ENCODE measurements around the gene CSNK1D. TPM values are rescaled to one million over a fixed set of nuclear protein-coding genes. Genes with fewer than 3 reads are reported as not detected.

CSNK1D gene
- total RNA-seq, 4 donors from 2014 or later: 148 to 232 (median 215) TPM

- Histone ChIP-seq H3K9me3 (no peaks in the 10 kb centered on the region), H3K27me3 (no peaks in the 10 kb centered on the region), H3K27ac (peak overlapping the region; percentile 95 to 99 (median 96)), H3K4me1 (peaks cover 0 to 40% (median 24%) of the 10 kb centered on the region in 4 donors), H3K4me3 (peak overlapping the region; percentile 73 to 89 (median 76)), H3K36me3 (no peaks in the 10 kb centered on the region)
- DNase-seq: peak in 1 of 3 donors; percentile 44
- TF ChIP-seq POLR2A (IDR thresholded peaks at IDR 0.05) (no peak), CTCF (IDR thresholded peaks at IDR 0.05) (no peak)
Measured at GRCh38 chr17:82227629-82228277, 45.7 kb downstream of the CSNK1D start.

- peaks cover 0 to 33% (median 22%) of the 10 kb centered on the region in 4 donors for H3K4me1 ChIP-seq
- H3K27me3 ChIP-seq: no peaks in the 10 kb centered on the region
- peak in 1 of 3 donors; percentile 47 for DNase-seq
- H3K4me3 ChIP-seq: no peak overlapping the region
- no peaks in the 10 kb centered on the region for H3K36me3 ChIP-seq
- TF ChIP-seq POLR2A (IDR thresholded peaks at IDR 0.05): no peak
- TF ChIP-seq CTCF (IDR thresholded peaks at IDR 0.05): no peak
- peak overlapping the region in 1 of 4 donors; percentile 10 for H3K27ac ChIP-seq
- H3K9me3 ChIP-seq: no peaks in the 10 kb centered on the region
Measured at GRCh38 chr17:82226809-82227628, 46.5 kb downstream of the CSNK1D start.

GRCh38 chr17:82226146-82226808, 47.2 kb downstream of the CSNK1D start:
- peaks cover 0 to 25% (median 18%) of the 10 kb centered on the region in 4 donors for H3K4me1 ChIP-seq
- H3K9me3 ChIP-seq: no peaks in the 10 kb centered on the region
- no peak overlapping the region for H3K4me3 ChIP-seq
- H3K27ac ChIP-seq: no peak overlapping the region
- no peaks in the 10 kb centered on the region for H3K36me3 ChIP-seq
- no peaks in the 10 kb centered on the region for H3K27me3 ChIP-seq
- no peak for TF ChIP-seq POLR2A (IDR thresholded peaks at IDR 0.05)
- no peak for TF ChIP-seq CTCF (IDR thresholded peaks at IDR 0.05)
- peak in 1 of 3 donors; percentile 44 for DNase-seq

GRCh38 chr17:82225368-82226029, 48.0 kb downstream of the CSNK1D start:
- TF ChIP-seq POLR2A (IDR thresholded peaks at IDR 0.05): no peak
- TF ChIP-seq CTCF (IDR thresholded peaks at IDR 0.05): no peak
- Histone ChIP-seq H3K27ac (no peak overlapping the region), H3K4me1 (peaks cover 0 to 21% (median 15%) of the 10 kb centered on the region in 4 donors), H3K27me3 (no peaks in the 10 kb centered on the region), H3K36me3 (no peaks in the 10 kb centered on the region), H3K4me3 (no peak overlapping the region), H3K9me3 (no peaks in the 10 kb centered on the region)
- no peak for DNase-seq

GRCh38 chr17:82224666-82225065, 48.8 kb downstream of the CSNK1D start:
- Histone ChIP-seq H3K9me3 (no peaks in the 10 kb centered on the region), H3K27me3 (no peaks in the 10 kb centered on the region), H3K4me3 (no peak overlapping the region), H3K36me3 (no peaks in the 10 kb centered on the region), H3K4me1 (peaks cover 0 to 12% (median 7%) of the 10 kb centered on the region in 4 donors), H3K27ac (no peak overlapping the region)
- TF ChIP-seq POLR2A (IDR thresholded peaks at IDR 0.05) (no peak), CTCF (IDR thresholded peaks at IDR 0.05) (no peak)
- DNase-seq: no peak
